HL-60 (cell line): ENCODE measurements around the gene TBX20.

ENCODE experiments used
- GABPA ChIP-seq: IDR thresholded peaks from 2 replicates; pipeline ENCODE4 v1.6.1; 2012; ENCODE audit warnings: low read depth
- TF ChIP-seq, protein P1 (sequence below): IDR thresholded peaks from one replicate; pipeline ENCODE4 v1.5.1; 2011; ENCODE audit warnings: low read length, control low read depth, inconsistent platforms; ENCODE audit not compliant: insufficient read depth

DNA sequence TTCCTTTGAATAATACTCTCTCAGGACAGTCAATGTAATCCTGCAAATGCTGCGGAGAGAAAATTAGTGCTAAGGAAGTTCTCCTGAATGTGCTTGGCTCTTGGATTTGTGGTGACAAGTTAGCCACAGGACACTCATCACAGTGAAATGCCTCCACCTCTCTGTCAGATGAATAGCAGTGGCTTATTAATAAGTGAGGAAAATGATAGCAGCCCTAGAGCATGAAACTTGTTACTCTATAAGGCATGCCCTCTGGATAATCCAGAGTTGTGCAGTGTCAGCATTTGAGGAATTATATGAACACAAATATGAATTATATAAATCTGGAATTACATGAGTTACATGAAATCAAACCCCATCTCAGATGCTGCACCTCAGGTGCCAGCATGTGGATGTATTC is 23.5 kb upstream of the TBX20 start:
- TF ChIP-seq GABPA, result no peak
- TF ChIP-seq, protein P1, sequence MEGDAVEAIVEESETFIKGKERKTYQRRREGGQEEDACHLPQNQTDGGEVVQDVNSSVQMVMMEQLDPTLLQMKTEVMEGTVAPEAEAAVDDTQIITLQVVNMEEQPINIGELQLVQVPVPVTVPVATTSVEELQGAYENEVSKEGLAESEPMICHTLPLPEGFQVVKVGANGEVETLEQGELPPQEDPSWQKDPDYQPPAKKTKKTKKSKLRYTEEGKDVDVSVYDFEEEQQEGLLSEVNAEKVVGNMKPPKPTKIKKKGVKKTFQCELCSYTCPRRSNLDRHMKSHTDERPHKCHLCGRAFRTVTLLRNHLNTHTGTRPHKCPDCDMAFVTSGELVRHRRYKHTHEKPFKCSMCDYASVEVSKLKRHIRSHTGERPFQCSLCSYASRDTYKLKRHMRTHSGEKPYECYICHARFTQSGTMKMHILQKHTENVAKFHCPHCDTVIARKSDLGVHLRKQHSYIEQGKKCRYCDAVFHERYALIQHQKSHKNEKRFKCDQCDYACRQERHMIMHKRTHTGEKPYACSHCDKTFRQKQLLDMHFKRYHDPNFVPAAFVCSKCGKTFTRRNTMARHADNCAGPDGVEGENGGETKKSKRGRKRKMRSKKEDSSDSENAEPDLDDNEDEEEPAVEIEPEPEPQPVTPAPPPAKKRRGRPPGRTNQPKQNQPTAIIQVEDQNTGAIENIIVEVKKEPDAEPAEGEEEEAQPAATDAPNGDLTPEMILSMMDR, result no peak
